ENCODE measurements around the gene PRKG1.

The PRKG1 gene

DNA sequence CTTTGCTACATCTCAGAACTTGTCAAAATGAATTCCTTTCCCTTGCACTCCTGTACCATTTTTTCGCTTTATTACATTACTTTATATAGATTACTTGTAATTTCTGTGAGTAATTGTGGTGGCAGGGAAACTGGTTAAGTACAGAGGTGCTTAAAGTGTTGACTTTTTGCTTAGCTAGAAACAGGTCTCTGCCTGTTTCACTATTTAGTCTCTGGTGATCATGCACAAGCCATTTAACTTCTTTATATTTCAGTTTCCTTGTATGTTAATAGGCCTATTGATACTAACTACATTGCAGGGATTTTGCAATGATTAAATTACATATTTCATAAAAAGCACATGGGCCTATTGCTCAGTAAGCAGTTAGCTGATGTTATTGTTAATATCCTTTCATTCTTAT, 233.8 kb downstream of the PRKG1 start:
- Mint-ChIP-seq H3K4me1 (ENCODE audit: low read depth) (no peaks in the 10 kb centered on the region), H3K9me3 (ENCODE audit: low read depth) (peaks cover 8% of the 10 kb centered on the region), H3K4me3 (no peak overlapping the region), H3K36me3 (no peaks in the 10 kb centered on the region), H3K27me3 (no peaks in the 10 kb centered on the region), H3K27ac (no peak overlapping the region)

GRCh38 chr10:51311228-51311627, 236.9 kb downstream of the PRKG1 start:
- Mint-ChIP-seq H3K27me3 (no peaks in the 10 kb centered on the region), H3K4me1 (ENCODE audit: low read depth) (no peaks in the 10 kb centered on the region), H3K4me3 (no peak overlapping the region), H3K9me3 (ENCODE audit: low read depth) (peaks cover 3% of the 10 kb centered on the region), H3K36me3 (no peaks in the 10 kb centered on the region), H3K27ac (no peak overlapping the region)

GRCh38 chr10:51312817-51313216, 238.5 kb downstream of the PRKG1 start:
- H3K36me3 Mint-ChIP-seq, result no peaks in the 10 kb centered on the region
- H3K27me3 Mint-ChIP-seq, result no peaks in the 10 kb centered on the region
- H3K27ac Mint-ChIP-seq, result no peak overlapping the region
- H3K4me1 Mint-ChIP-seq (ENCODE audit: low read depth), result no peaks in the 10 kb centered on the region
- peaks cover 3% of the 10 kb centered on the region for H3K9me3 Mint-ChIP-seq (ENCODE audit: low read depth)
- H3K4me3 Mint-ChIP-seq, result no peak overlapping the region

DNA sequence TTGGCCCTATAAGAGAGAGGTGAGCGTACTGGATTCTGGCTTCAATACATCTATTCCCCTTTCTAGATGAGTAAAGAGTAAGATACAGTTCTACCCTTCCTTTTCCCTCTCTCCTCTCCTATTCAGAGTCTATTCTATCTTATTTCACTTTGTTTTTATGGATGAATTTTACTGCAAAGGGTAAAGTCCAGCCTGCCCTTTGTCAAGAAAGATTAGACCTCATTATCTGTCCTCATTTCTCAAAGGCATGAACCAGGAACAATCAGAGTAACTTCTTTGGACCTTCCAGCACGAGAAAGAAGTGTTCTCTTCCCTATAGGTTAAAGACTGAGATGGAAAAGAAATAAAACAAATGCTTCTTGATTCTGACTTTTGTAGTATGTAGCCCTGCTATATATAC, 239.0 kb downstream of the PRKG1 start:
- Mint-ChIP-seq H3K27ac (no peak overlapping the region), H3K9me3 (ENCODE audit: low read depth) (peaks cover 3% of the 10 kb centered on the region), H3K27me3 (no peaks in the 10 kb centered on the region)

GRCh38 chr10:51313773-51314478, 239.6 kb downstream of the PRKG1 start:
- no peaks in the 10 kb centered on the region for H3K36me3 Mint-ChIP-seq
- no peaks in the 10 kb centered on the region for H3K4me1 Mint-ChIP-seq (ENCODE audit: low read depth)
- no peaks in the 10 kb centered on the region for H3K9me3 Mint-ChIP-seq (ENCODE audit: low read depth)
- H3K27me3 Mint-ChIP-seq, result no peaks in the 10 kb centered on the region
- no peak overlapping the region for H3K4me3 Mint-ChIP-seq
- no peak overlapping the region for H3K27ac Mint-ChIP-seq

More for the DNA sequence above, 239.0 kb downstream of the PRKG1 start:
- Mint-ChIP-seq H3K36me3 (no peaks in the 10 kb centered on the region), H3K4me3 (no peak overlapping the region), H3K4me1 (ENCODE audit: low read depth) (no peaks in the 10 kb centered on the region)

GRCh38 chr10:51314481-51314880, 240.2 kb downstream of the PRKG1 start:
- H3K4me1 Mint-ChIP-seq (ENCODE audit: low read depth), result no peaks in the 10 kb centered on the region
- no peaks in the 10 kb centered on the region for H3K36me3 Mint-ChIP-seq
- H3K27me3 Mint-ChIP-seq, result no peaks in the 10 kb centered on the region
- no peak overlapping the region for H3K27ac Mint-ChIP-seq
- H3K4me3 Mint-ChIP-seq, result no peak overlapping the region
- H3K9me3 Mint-ChIP-seq (ENCODE audit: low read depth), result no peaks in the 10 kb centered on the region

DNA sequence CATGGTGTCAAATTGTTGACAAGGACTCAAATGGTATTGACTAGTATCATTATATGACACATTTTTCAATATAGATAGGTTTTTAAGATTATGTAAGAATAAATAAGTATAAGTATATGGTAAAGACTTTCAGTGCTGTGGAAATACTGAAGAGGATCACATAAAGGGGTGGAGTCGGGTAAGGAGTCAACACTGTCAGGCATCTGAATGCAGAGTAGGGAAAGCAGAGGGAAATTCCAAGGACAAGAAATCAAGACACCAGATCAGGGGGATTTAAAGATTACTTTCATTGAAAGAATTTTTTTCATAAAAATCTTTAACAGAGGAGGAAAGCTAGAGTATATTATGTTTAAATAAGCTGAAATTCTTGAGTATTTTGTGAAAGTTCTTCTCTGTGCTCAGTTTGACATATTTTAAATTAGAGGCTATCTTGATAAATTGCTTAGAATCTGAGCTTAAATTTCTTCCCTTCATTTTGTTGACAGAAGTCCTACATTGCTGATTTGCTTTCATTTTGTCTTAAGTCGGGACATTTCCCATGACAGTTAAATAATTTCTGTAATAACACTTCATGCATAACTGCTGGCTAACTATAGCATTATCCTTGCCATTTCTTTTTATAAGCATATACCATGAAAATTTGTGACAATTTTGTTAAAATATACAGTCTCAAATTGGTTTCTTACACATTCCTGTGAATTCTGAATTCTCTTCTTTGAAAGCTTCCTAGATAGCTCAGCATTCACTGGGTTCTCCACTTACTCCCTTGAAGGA, 244.3 kb downstream of the PRKG1 start:
- H3K36me3 Mint-ChIP-seq, result no peaks in the 10 kb centered on the region
- no peak overlapping the region for H3K4me3 Mint-ChIP-seq
- H3K4me1 Mint-ChIP-seq (ENCODE audit: low read depth), result no peaks in the 10 kb centered on the region
- H3K27ac Mint-ChIP-seq, result no peak overlapping the region
- no peaks in the 10 kb centered on the region for H3K9me3 Mint-ChIP-seq (ENCODE audit: low read depth)
- no peaks in the 10 kb centered on the region for H3K27me3 Mint-ChIP-seq

DNA sequence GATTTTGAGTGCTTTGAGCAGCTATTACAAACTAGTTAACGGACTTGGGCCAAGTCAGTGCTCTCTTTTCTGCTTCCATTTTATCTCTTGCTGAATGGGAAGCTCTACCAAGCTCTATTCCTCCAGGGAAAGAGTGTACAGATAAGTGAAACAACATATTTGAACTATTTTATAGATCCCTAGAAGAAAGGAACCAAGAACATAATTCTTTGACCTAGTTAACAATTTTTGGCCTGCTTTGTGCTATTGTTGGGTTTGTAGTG, 244.8 kb downstream of the PRKG1 start:
- H3K27me3 Mint-ChIP-seq, result no peaks in the 10 kb centered on the region
- H3K27ac Mint-ChIP-seq, result no peak overlapping the region
- no peak overlapping the region for H3K4me3 Mint-ChIP-seq
- H3K36me3 Mint-ChIP-seq, result no peaks in the 10 kb centered on the region
- H3K4me1 Mint-ChIP-seq (ENCODE audit: low read depth), result no peaks in the 10 kb centered on the region
- no peaks in the 10 kb centered on the region for H3K9me3 Mint-ChIP-seq (ENCODE audit: low read depth)

GRCh38 chr10:51321300-51321699, 247.0 kb downstream of the PRKG1 start:
- no peaks in the 10 kb centered on the region for H3K36me3 Mint-ChIP-seq
- H3K27ac Mint-ChIP-seq, result no peak overlapping the region

GRCh38 chr10:51321980-51322379, 247.7 kb downstream of the PRKG1 start:
- Mint-ChIP-seq H3K4me3 (no peak overlapping the region), H3K27ac (no peak overlapping the region), H3K27me3 (no peaks in the 10 kb centered on the region), H3K4me1 (ENCODE audit: low read depth) (no peaks in the 10 kb centered on the region), H3K9me3 (ENCODE audit: low read depth) (no peaks in the 10 kb centered on the region), H3K36me3 (no peaks in the 10 kb centered on the region)

More at GRCh38 chr10:51321300-51321699, 247.0 kb downstream of the PRKG1 start:
- no peak overlapping the region for H3K4me3 Mint-ChIP-seq
- no peaks in the 10 kb centered on the region for H3K4me1 Mint-ChIP-seq (ENCODE audit: low read depth)
- no peaks in the 10 kb centered on the region for H3K9me3 Mint-ChIP-seq (ENCODE audit: low read depth)
- no peaks in the 10 kb centered on the region for H3K27me3 Mint-ChIP-seq

- H3K4me3 Mint-ChIP-seq, result no peak overlapping the region
- H3K9me3 Mint-ChIP-seq (ENCODE audit: low read depth), result peaks cover 5% of the 10 kb centered on the region
- H3K27ac Mint-ChIP-seq, result no peak overlapping the region
- H3K27me3 Mint-ChIP-seq, result no peaks in the 10 kb centered on the region
- H3K36me3 Mint-ChIP-seq, result no peaks in the 10 kb centered on the region
- H3K4me1 Mint-ChIP-seq (ENCODE audit: low read depth), result no peaks in the 10 kb centered on the region
These were observed 251.4 kb downstream of the PRKG1 start for GRCh38 chr10:51325649-51326048.

GRCh38 chr10:51326174-51326573, 251.9 kb downstream of the PRKG1 start:
- Mint-ChIP-seq H3K4me1 (ENCODE audit: low read depth) (no peaks in the 10 kb centered on the region), H3K4me3 (no peak overlapping the region), H3K27me3 (no peaks in the 10 kb centered on the region), H3K9me3 (ENCODE audit: low read depth) (peaks cover 5% of the 10 kb centered on the region), H3K27ac (no peak overlapping the region), H3K36me3 (no peaks in the 10 kb centered on the region)

GRCh38 chr10:51327432-51327831, 253.1 kb downstream of the PRKG1 start:
- no peaks in the 10 kb centered on the region for H3K27me3 Mint-ChIP-seq

DNA sequence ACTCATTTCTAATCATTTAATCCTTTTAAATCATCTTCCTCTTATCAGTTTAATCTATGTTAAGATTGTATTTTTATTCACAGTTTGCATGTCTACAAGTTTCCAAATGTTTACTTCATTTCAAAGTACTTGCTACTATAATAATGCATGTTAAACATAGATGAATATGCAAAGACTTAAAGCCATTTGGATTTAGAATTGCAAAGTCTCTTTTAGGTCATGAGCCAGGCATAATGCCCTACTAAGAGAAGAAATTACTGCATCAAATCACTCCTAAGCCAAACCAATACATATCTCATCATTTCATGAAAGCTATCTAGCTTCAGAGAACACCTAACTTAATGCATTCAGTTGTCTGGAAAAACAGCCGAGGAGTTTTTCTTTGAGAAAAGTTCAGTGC, 266.1 kb downstream of the PRKG1 start:
- no peaks in the 10 kb centered on the region for H3K9me3 Mint-ChIP-seq (ENCODE audit: low read depth)
- no peak overlapping the region for H3K4me3 Mint-ChIP-seq
- no peaks in the 10 kb centered on the region for H3K36me3 Mint-ChIP-seq
- H3K27ac Mint-ChIP-seq, result no peak overlapping the region
- H3K4me1 Mint-ChIP-seq (ENCODE audit: low read depth), result no peaks in the 10 kb centered on the region
- peaks cover 2% of the 10 kb centered on the region for H3K27me3 Mint-ChIP-seq

More at GRCh38 chr10:51327432-51327831, 253.1 kb downstream of the PRKG1 start:
- H3K36me3 Mint-ChIP-seq, result no peaks in the 10 kb centered on the region
- H3K27ac Mint-ChIP-seq, result no peak overlapping the region
- H3K9me3 Mint-ChIP-seq (ENCODE audit: low read depth), result peaks cover 5% of the 10 kb centered on the region
- H3K4me1 Mint-ChIP-seq (ENCODE audit: low read depth), result no peaks in the 10 kb centered on the region
- no peak overlapping the region for H3K4me3 Mint-ChIP-seq

- H3K9me3 Mint-ChIP-seq (ENCODE audit: low read depth), result no peaks in the 10 kb centered on the region
- H3K27me3 Mint-ChIP-seq, result peaks cover 2% of the 10 kb centered on the region
- no peaks in the 10 kb centered on the region for H3K4me1 Mint-ChIP-seq (ENCODE audit: low read depth)
- no peak overlapping the region for H3K4me3 Mint-ChIP-seq
- H3K36me3 Mint-ChIP-seq, result no peaks in the 10 kb centered on the region
- H3K27ac Mint-ChIP-seq, result no peak overlapping the region
These were observed 266.7 kb downstream of the PRKG1 start for GRCh38 chr10:51340845-51341610.
